Hepatocyte (in vitro differentiated cells): ENCODE measurements around the gene MIEN1. TPM values are rescaled to one million over a fixed set of nuclear protein-coding genes. Genes with fewer than 3 reads are reported as not detected.

Source experiments
- DNase-seq: peaks from one replicate; pipeline ENCODE4 v3.0.0-alpha.2; 2016; ENCODE audit warnings: low spot score
- H2AFZ ChIP-seq: fragments of 200-600 bp; sonication (generic); 2 replicates; pipeline ENCODE4 v1.6.0; 2016; ENCODE audit warnings: antibody characterized with exemption, mild to moderate bottlenecking
- H3K27ac ChIP-seq: fragments of 200-600 bp; sonication (generic); 2 replicates; pipeline ENCODE4 v1.5.1; 2016; ENCODE audit warnings: mild to moderate bottlenecking
- H3K27me3 ChIP-seq: fragments of 200-600 bp; sonication (generic); 2 replicates; pipeline ENCODE4 v1.6.1; 2016
- H3K36me3 ChIP-seq: fragments of 200-600 bp; sonication (generic); replicated peaks from 2 replicates; pipeline ENCODE4 v1.5.1; 2016; ENCODE audit warnings: low read depth; ENCODE audit not compliant: insufficient read depth
- H3K4me1 ChIP-seq: fragments of 200-600 bp; sonication (generic); 2 replicates; pipeline ENCODE4 v1.5.1; 2016; ENCODE audit warnings: mild to moderate bottlenecking, moderate library complexity; ENCODE audit not compliant: insufficient read depth
- H3K4me2 ChIP-seq: fragments of 200-600 bp; sonication (generic); 2 replicates; pipeline ENCODE4 v1.6.0; 2016
- H3K4me3 ChIP-seq: fragments of 200-600 bp; sonication (generic); 2 replicates; pipeline ENCODE4 v1.5.1; 2016; ENCODE audit warnings: mild to moderate bottlenecking
- H3K79me2 ChIP-seq: fragments of 200-600 bp; sonication (generic); 2 replicates; pipeline ENCODE4 v1.6.0; 2017; ENCODE audit warnings: mild to moderate bottlenecking
- H3K9me2 ChIP-seq: fragments of 200-600 bp; sonication (generic); replicated peaks from 2 replicates; pipeline ENCODE4 v1.6.0; 2017; ENCODE audit warnings: mild to moderate bottlenecking; ENCODE audit not compliant: insufficient read depth
- H3K9me3 ChIP-seq: fragments of 200-600 bp; sonication (generic); 2 replicates; pipeline ENCODE4 v1.5.1; 2016; ENCODE audit warnings: low read depth, mild to moderate bottlenecking
- H4K20me1 ChIP-seq: fragments of 200-600 bp; sonication (generic); 2 replicates; pipeline ENCODE4 v1.6.0; 2016; ENCODE audit warnings: mild to moderate bottlenecking; ENCODE audit not compliant: insufficient read depth, poor library complexity, severe bottlenecking
- CTCF ChIP-seq: fragments of 200-600 bp; sonication (generic); IDR thresholded peaks from 2 replicates; pipeline ENCODE4 v1.5.1; 2016; ENCODE audit warnings: antibody characterized with exemption, mild to moderate bottlenecking; ENCODE audit not compliant: poor library complexity
- EZH2 ChIP-seq: fragments of 200-600 bp; sonication (generic); IDR thresholded peaks from 2 replicates; pipeline ENCODE4 v1.6.1; 2016; ENCODE audit warnings: antibody characterized with exemption, mild to moderate bottlenecking, borderline replicate concordance
- EZH2phosphoT487 ChIP-seq: fragments of 200-600 bp; sonication (generic); IDR thresholded peaks from one replicate; pipeline ENCODE4 v1.6.1; 2018; ENCODE audit warnings: antibody characterized with exemption, mild to moderate bottlenecking, low read depth, moderate library complexity; ENCODE audit not compliant: unreplicated experiment, severe bottlenecking
- WGBS: methylation state at CpG from one replicate; pipeline ENCODE4 v1.1.6; 2016; ENCODE audit warnings: low lambda C conversion rate; ENCODE audit errors: missing lambda C conversion rate; 5-methylcytosine and 5-hydroxymethylcytosine counted together
- polyA plus RNA-seq: library from polyadenylated mRNA; unstranded; fragments of >200 nt; fragmentation: Nextera tagmentation; extraction: Ambion mirVana; gene quantifications from 2 replicates; pipeline ENCODE4 v1.2.1, GENCODE V29; 2016
- total RNA-seq: library from RNA; depleted of rRNA; stranded (reverse); fragments of >200 nt; gene quantifications from 2 replicates; pipeline ENCODE4 v1.2.3, GENCODE V29; 2014

Gene MIEN1
- total and polyA plus RNA-seq, 2 experiments from 2014 or later: 37.2 to 129 TPM

GRCh38 chr17:39775031-39775430 lies 44.7 kb upstream of the MIEN1 start:
- Histone ChIP-seq H2AFZ (no peak overlapping the region), H3K27ac (no peak overlapping the region), H3K9me2 (no peaks in the 10 kb centered on the region), H3K36me3 (no peaks in the 10 kb centered on the region), H3K27me3 (no peaks in the 10 kb centered on the region), H4K20me1 (no peaks in the 10 kb centered on the region), H3K4me1 (no peaks in the 10 kb centered on the region), H3K9me3 (no peaks in the 10 kb centered on the region), H3K79me2 (no peaks in the 10 kb centered on the region), H3K4me2 (no peak overlapping the region), H3K4me3 (no peak overlapping the region)
- 92% methylated on average over 2 of the region's 2 CpGs for WGBS
- DNase-seq: no peak
- TF ChIP-seq EZH2 (no peak), EZH2phosphoT487 (no peak), CTCF (no peak)

GRCh38 chr17:39774047-39774446 lies 43.7 kb upstream of the MIEN1 start:
- no peak overlapping the region for H2AFZ ChIP-seq
- no peaks in the 10 kb centered on the region for H3K4me1 ChIP-seq
- DNase-seq: no peak
- no peaks in the 10 kb centered on the region for H3K36me3 ChIP-seq
- no peak overlapping the region for H3K27ac ChIP-seq
- no peaks in the 10 kb centered on the region for H3K9me2 ChIP-seq
- H3K27me3 ChIP-seq: no peaks in the 10 kb centered on the region
- H3K79me2 ChIP-seq: no peaks in the 10 kb centered on the region
- WGBS: 50% methylated on average over 4 of the region's 4 CpGs
- no peaks in the 10 kb centered on the region for H3K9me3 ChIP-seq
- no peak overlapping the region for H3K4me3 ChIP-seq
- no peak for TF ChIP-seq CTCF
- TF ChIP-seq EZH2: no peak
- H4K20me1 ChIP-seq: no peaks in the 10 kb centered on the region
- H3K4me2 ChIP-seq: no peak overlapping the region

- H3K9me3 ChIP-seq: no peaks in the 10 kb centered on the region
- H3K27me3 ChIP-seq: no peaks in the 10 kb centered on the region
- no peak overlapping the region for H3K4me2 ChIP-seq
- H3K4me3 ChIP-seq: no peak overlapping the region
- no peaks in the 10 kb centered on the region for H3K79me2 ChIP-seq
- H3K9me2 ChIP-seq: no peaks in the 10 kb centered on the region
- no peaks in the 10 kb centered on the region for H3K36me3 ChIP-seq
- DNase-seq: no peak
- H3K4me1 ChIP-seq: no peaks in the 10 kb centered on the region
- no peaks in the 10 kb centered on the region for H4K20me1 ChIP-seq
- no peak for TF ChIP-seq EZH2
- no peak for TF ChIP-seq EZH2phosphoT487
- TF ChIP-seq CTCF: no peak
- 88% methylated on average over 7 of the region's 7 CpGs for WGBS
- H3K27ac ChIP-seq: no peak overlapping the region
- no peak overlapping the region for H2AFZ ChIP-seq
These were observed 42.9 kb upstream of the MIEN1 start for GRCh38 chr17:39772987-39773934.
